ENCODE data around the gene TNS1. TPM values are rescaled to one million over a fixed set of nuclear protein-coding genes. Genes with fewer than 3 reads are reported as not detected.

Gene TNS1
- total RNA-seq, 2 donors from 2014 or later, result 0.65 to 0.93 TPM

- no peaks in the 10 kb centered on the region for H3K9me3 Mint-ChIP-seq
- no peaks in the 10 kb centered on the region for H3K36me3 Mint-ChIP-seq (ENCODE audit: insufficient read depth in 2 of 2)
- H3K4me3 Mint-ChIP-seq, result no peak overlapping the region
- DNase-seq, result no peak
- H3K4me1 Mint-ChIP-seq (ENCODE audit: low read depth), result peaks cover 19% of the 10 kb centered on the region
- ATAC-seq (replicated peaks in 1 of 2), result no peak
- H3K27ac Mint-ChIP-seq, result no peak overlapping the region
- no peaks in the 10 kb centered on the region for H3K27me3 Mint-ChIP-seq (ENCODE audit: low read depth)
Measured at GRCh38 chr2:217751952-217752351, 250.8 kb downstream of the TNS1 start.

- ATAC-seq (replicated peaks in 1 of 2), result no peak
- no peaks in the 10 kb centered on the region for H3K36me3 Mint-ChIP-seq (ENCODE audit: insufficient read depth in 2 of 2)
- no peak overlapping the region for H3K4me3 Mint-ChIP-seq
- H3K9me3 Mint-ChIP-seq, result no peaks in the 10 kb centered on the region
- DNase-seq, result no peak
- H3K27ac Mint-ChIP-seq, result no peak overlapping the region
- no peaks in the 10 kb centered on the region for H3K27me3 Mint-ChIP-seq (ENCODE audit: low read depth)
- peaks cover 11% of the 10 kb centered on the region for H3K4me1 Mint-ChIP-seq (ENCODE audit: low read depth)
Measured at GRCh38 chr2:217751192-217751591, 251.6 kb downstream of the TNS1 start.

Other genes with a start within 250 kb of the TNS1 start
- gene RUFY4, start 66.3 kb upstream of the TNS1 start, total RNA-seq, result 1 to 10 TPM in 1 of 2 donors, under 1 TPM in 1; 0.84 to 1.9 TPM
- under 1 TPM; 0.25 to 0.48 TPM for gene CXCR2, start 123.0 kb upstream of the TNS1 start, total RNA-seq
- gene CXCR1, start 164.0 kb upstream of the TNS1 start, total RNA-seq, result not detected
- 100 to 1,000 TPM; 517 to 533 TPM for gene ARPC2, start 214.2 kb upstream of the TNS1 start, total RNA-seq